PC-9 (cell line): ENCODE data around the gene DNAJC11. TPM values are rescaled to one million over a fixed set of nuclear protein-coding genes. Genes with fewer than 3 reads are reported as not detected.

ENCODE experiments used
- BruUV-seq: library from RNA; stranded (reverse); fragments of 400-500 nt; replicated peaks from 2 replicates; lab custom pipeline; 2021; lab: Mats Ljungman, UMichigan
- CTCF ChIA-PET: fragments of 300-600 bp; sonication (Branson Sonifier 250); formaldehyde crosslinking; loops from one replicate; lab custom pipeline; 2022; ENCODE audit warnings: antibody characterized with exemption; lab: Charles Lee
- POLR2A ChIA-PET: fragments of 300-600 bp; sonication (Branson Sonifier 250); formaldehyde crosslinking; loops from one replicate; lab custom pipeline; 2022; ENCODE audit warnings: antibody characterized with exemption; ENCODE audit not compliant: unreplicated experiment; lab: Charles Lee
- DNase-seq, 2 experiments: peaks; one replicate each; pipeline versions ENCODE4 v3.0.0 to v3.0.0-alpha.2; 2015 to 2022; ENCODE audit warnings: mixed read lengths in 1 of 2
- H2AFZ ChIP-seq: fragments of 200-600 bp; sonication (generic); 2 replicates; pipeline ENCODE4 v1.8.1; 2017; ENCODE audit warnings: antibody characterized with exemption
- H3F3A ChIP-seq: fragments of 200-600 bp; sonication (generic); 2 replicates; pipeline ENCODE4 v1.8.1; 2017; ENCODE audit warnings: antibody characterized with exemption, mild to moderate bottlenecking, low read depth; ENCODE audit not compliant: insufficient read depth
- H3K27ac ChIP-seq: fragments of 200-600 bp; sonication (generic); 2 replicates; pipeline ENCODE4 v1.6.1; 2016; ENCODE audit warnings: mixed run types
- H3K27me3 ChIP-seq: fragments of 200-600 bp; sonication (generic); 2 replicates; pipeline ENCODE4 v1.6.1; 2016; ENCODE audit warnings: low read depth, mixed run types; ENCODE audit not compliant: insufficient read depth
- H3K36me3 ChIP-seq: fragments of 200-600 bp; sonication (generic); 2 replicates; pipeline ENCODE4 v1.6.1; 2016; ENCODE audit warnings: low read depth, mixed run types
- H3K4me1 ChIP-seq: fragments of 200-600 bp; sonication (generic); replicated peaks from 2 replicates; pipeline ENCODE4 v1.6.1; 2016; ENCODE audit warnings: mixed run types; ENCODE audit not compliant: insufficient read depth
- H3K4me2 ChIP-seq: fragments of 200-600 bp; sonication (generic); 2 replicates; pipeline ENCODE4 v1.6.1; 2017; ENCODE audit warnings: mixed run types
- H3K4me3 ChIP-seq: fragments of 200-600 bp; sonication (generic); 2 replicates; pipeline ENCODE4 v1.6.1; 2016; ENCODE audit warnings: mixed run types
- H3K79me2 ChIP-seq: fragments of 200-600 bp; sonication (generic); 2 replicates; pipeline ENCODE4 v1.6.1; 2017; ENCODE audit warnings: low read depth, mixed run types
- H3K9me2 ChIP-seq: fragments of 200-600 bp; sonication (generic); 2 replicates; pipeline ENCODE4 v1.8.1; 2017; ENCODE audit warnings: mild to moderate bottlenecking; ENCODE audit not compliant: insufficient read depth
- H3K9me3 ChIP-seq: fragments of 200-600 bp; sonication (generic); 2 replicates; pipeline ENCODE4 v1.8.1; 2016; ENCODE audit warnings: low read depth; ENCODE audit not compliant: insufficient read depth
- H4K20me1 ChIP-seq: fragments of 200-600 bp; sonication (generic); 2 replicates; pipeline ENCODE4 v1.8.1; 2017; ENCODE audit not compliant: insufficient read depth
- EZH2 ChIP-seq: fragments of 200-600 bp; sonication (generic); IDR thresholded peaks from 2 replicates; pipeline ENCODE4 v1.8.0; 2017; ENCODE audit warnings: antibody characterized with exemption, low read depth
- intact Hi-C: fragments of 100-400 bp; cut with micrococcal nuclease; formaldehyde crosslinking; loops from one replicate; pipeline ENCODE4 v1.10.0; 2022; ENCODE audit not compliant: unreplicated experiment
- total RNA-seq: library from RNA; stranded (reverse); gene quantifications from 2 replicates; pipeline ENCODE4 v1.2.3, GENCODE V29; 2021
- TF ChIP-seq, protein P1 (sequence below): fragments of 200-600 bp; sonication (generic); conservative IDR thresholded peaks from 2 replicates; pipeline ENCODE4 v1.6.1; 2017; ENCODE audit warnings: mixed run types, antibody characterized with exemption, mild to moderate bottlenecking, moderate library complexity

Gene DNAJC11
- total RNA-seq, 1 experiment from 2014 or later = 52.8 TPM

DNA sequence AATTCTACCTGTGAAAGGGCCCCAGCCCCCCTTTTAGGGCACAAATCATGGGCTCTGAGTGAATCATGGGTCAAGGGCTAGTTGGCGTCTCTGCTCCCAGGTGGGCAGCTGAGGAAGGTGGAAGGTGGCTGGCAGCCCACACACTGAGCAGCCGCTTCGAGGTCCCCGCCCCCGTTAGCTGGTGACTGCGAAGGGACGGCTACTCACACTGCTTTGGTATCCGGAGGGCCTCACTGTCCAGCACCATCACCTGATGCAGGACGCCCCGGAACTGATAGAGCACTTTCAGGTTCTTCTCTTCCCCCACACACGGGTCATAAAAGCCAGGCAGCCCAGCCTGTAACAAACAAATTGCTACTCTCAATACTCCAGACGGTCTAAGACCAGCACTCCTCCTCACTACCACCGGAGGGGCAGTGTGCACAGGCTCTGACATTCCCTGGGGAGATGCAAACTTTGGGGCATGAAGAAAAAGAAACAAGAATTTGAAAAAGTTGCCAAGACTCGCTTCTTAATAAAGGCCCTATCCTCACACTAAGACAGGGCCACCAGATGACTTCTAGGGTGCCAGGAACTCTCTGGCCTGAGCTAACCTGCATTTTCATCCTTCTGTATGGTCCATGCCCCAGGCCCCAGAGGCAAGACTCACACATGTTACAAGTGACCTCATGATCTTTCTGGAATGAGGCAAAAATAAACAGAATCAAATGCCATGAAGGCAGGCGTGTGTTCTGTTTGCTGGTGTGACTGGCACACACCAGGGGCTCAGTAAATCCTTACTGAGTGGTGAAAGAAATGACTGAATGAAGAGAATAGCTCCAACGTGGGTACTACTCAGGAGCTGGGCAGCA, 65.5 kb downstream of the DNAJC11 start:
- Histone ChIP-seq H2AFZ (no peak overlapping the region), H3K4me2 (no peak overlapping the region), H3K4me3 (no peak overlapping the region), H3K9me2 (no peaks in the 10 kb centered on the region), H3F3A (no peaks in the 10 kb centered on the region), H3K36me3 (no peaks in the 10 kb centered on the region), H3K79me2 (no peaks in the 10 kb centered on the region), H3K9me3 (no peaks in the 10 kb centered on the region), H3K4me1 (no peaks in the 10 kb centered on the region), H4K20me1 (no peaks in the 10 kb centered on the region), H3K27me3 (no peaks in the 10 kb centered on the region), H3K27ac (no peak overlapping the region)
- CTCF ChIA-PET = no interaction called here
- POLR2A ChIA-PET = interaction anchor here (0.6 kb wide), 1 partner anchor 19 kb away, joined by 5 read pairs; no protein-coding TSS in a partner anchor
- intact Hi-C loops = no loop called here
- DNase-seq = no peak
- no TSS peak for BruUV-seq
- TF ChIP-seq EZH2 = no peak
- TF ChIP-seq, protein P1, sequence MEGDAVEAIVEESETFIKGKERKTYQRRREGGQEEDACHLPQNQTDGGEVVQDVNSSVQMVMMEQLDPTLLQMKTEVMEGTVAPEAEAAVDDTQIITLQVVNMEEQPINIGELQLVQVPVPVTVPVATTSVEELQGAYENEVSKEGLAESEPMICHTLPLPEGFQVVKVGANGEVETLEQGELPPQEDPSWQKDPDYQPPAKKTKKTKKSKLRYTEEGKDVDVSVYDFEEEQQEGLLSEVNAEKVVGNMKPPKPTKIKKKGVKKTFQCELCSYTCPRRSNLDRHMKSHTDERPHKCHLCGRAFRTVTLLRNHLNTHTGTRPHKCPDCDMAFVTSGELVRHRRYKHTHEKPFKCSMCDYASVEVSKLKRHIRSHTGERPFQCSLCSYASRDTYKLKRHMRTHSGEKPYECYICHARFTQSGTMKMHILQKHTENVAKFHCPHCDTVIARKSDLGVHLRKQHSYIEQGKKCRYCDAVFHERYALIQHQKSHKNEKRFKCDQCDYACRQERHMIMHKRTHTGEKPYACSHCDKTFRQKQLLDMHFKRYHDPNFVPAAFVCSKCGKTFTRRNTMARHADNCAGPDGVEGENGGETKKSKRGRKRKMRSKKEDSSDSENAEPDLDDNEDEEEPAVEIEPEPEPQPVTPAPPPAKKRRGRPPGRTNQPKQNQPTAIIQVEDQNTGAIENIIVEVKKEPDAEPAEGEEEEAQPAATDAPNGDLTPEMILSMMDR = no peak

DNA sequence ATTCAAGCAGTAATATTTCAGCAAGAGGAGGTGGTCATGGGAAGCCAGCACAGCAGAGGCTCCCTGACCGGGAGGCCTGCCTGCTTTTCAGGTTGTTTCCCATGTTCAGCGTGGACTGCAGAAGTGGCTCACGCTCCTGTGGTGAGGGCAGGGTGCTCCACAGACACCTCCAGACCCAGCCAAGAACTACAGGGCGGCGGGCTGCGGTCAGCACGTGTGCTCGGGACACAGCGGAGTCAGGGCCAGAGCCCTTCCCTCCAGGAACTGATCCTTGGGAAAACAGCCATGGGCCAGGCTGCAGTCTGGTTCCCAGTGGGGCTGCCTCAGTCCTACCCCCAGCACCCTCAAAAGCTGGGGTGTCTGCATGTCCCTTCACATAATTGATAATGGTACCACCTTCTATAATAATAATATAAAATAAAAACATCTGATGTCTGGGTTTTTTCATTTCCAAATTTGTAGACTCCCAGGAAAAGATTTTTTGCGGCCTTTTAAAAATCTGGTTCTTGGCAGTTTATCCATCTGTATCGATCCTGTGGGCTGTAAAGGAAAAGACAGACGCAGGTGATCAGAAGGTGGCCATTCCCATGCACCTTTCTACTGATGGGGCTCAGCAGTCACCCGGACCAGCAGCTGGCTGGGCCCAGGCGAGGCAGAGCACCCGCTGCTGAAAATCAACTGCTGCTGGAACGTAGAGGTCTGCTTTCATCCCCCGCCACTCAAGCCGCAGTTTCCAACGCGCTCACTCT, 66.3 kb downstream of the DNAJC11 start:
- Histone ChIP-seq H3K4me1 (no peaks in the 10 kb centered on the region), H3K79me2 (no peaks in the 10 kb centered on the region), H4K20me1 (no peaks in the 10 kb centered on the region), H3K4me2 (no peak overlapping the region), H3F3A (no peaks in the 10 kb centered on the region), H3K36me3 (no peaks in the 10 kb centered on the region), H3K4me3 (no peak overlapping the region), H3K27me3 (no peaks in the 10 kb centered on the region), H2AFZ (no peak overlapping the region), H3K9me3 (no peaks in the 10 kb centered on the region), H3K27ac (no peak overlapping the region), H3K9me2 (no peaks in the 10 kb centered on the region)
- TF ChIP-seq, protein P1 = no peak
- TF ChIP-seq EZH2 = no peak
- intact Hi-C loops = no loop called here
- ChIA-PET POLR2A (no interaction called here), CTCF (no interaction called here)
- DNase-seq = no peak
- no TSS peak for BruUV-seq

DNA sequence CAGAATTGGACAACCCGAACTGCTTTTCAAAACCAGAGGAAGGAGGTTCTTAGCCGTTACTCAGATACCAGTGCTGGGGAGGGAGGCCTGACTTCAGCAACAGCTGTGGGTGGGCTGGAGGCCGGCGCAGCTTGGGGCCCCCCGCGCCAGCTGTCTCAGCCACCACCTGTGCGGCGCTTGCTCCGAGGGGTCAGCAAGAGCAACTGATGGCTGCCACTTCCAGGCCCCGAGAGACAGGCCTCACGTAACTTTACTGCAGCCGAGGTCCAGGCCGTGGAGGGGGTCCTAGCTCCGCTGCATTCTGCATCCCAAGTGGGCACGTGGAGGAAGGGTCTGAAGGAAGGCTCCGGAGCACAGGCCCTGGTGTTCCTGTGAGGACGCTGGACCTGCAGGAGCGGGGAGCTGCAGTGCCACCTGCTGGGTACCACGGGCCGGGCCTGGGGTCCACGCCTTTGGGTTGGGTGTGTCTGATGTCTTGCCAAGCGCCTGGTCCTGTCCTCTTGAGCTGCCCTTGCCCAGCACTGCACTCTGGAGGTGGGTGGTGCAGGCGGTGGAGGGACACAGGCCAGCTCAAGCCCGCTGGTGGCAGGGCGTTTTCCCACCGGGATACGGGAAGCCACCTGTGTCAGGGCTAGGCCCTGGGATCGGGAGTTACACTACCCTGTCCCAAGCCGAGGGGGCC, 67.1 kb downstream of the DNAJC11 start:
- TF ChIP-seq, protein P1 = peak; percentile 45; the same call in 1 of the 2 replicates
- no peak for TF ChIP-seq EZH2
- no TSS peak for BruUV-seq
- H3K27ac ChIP-seq = no peak overlapping the region
- H3K9me2 ChIP-seq = no peaks in the 10 kb centered on the region
- no peak overlapping the region for H3K4me2 ChIP-seq
- DNase-seq = peak in 1 of 2 experiments; percentile 50
- no peaks in the 10 kb centered on the region for H3K79me2 ChIP-seq
- H2AFZ ChIP-seq = no peak overlapping the region
- H4K20me1 ChIP-seq = no peaks in the 10 kb centered on the region
- intact Hi-C loops = no loop called here
- no peak overlapping the region for H3K4me3 ChIP-seq
- no peaks in the 10 kb centered on the region for H3K9me3 ChIP-seq
- H3K36me3 ChIP-seq = no peaks in the 10 kb centered on the region
- H3K27me3 ChIP-seq = no peaks in the 10 kb centered on the region
- H3F3A ChIP-seq = no peaks in the 10 kb centered on the region
- H3K4me1 ChIP-seq = no peaks in the 10 kb centered on the region
- ChIA-PET CTCF (no interaction called here), POLR2A (interaction anchor here (0.7 kb wide), 1 partner anchor 163 kb away, joined by 3 read pairs; no protein-coding TSS in a partner anchor)
